Mammary epithelial cell (primary cell): ENCODE measurements around the gene MMP28.

Experiments used
- CTCF ChIP-seq, 2 donors: IDR thresholded peaks in 1 of 2; conservative IDR thresholded peaks in 1 of 2; 2 replicates each; pipeline ENCODE4 v1.5.1; 2011 to 2012; ENCODE audit warnings: inconsistent platforms in 2 of 2, low read length in 2 of 2, mild to moderate bottlenecking in 2 of 2, control low read depth in 1 of 2, low read depth in 1 of 2; ENCODE audit not compliant: insufficient read depth in 1 of 2; ENCODE audit errors: extremely low read depth in 1 of 2
- EZH2 ChIP-seq: IDR thresholded peaks from 2 replicates; pipeline ENCODE4 v1.6.1; 2012; ENCODE audit warnings: low read length, inconsistent platforms, borderline replicate concordance

- no peak for TF ChIP-seq CTCF (conservative IDR thresholded peaks at IDR 0.05 in 1 of 2, IDR thresholded peaks at IDR 0.05 in 1 of 2; ENCODE audit: extremely low read depth in 1 of 2, insufficient read depth in 1 of 2, low read depth in 1 of 2, low read length in 2 of 2)
- no peak for TF ChIP-seq EZH2
Measured at GRCh38 chr17:35799942-35800341, 4.5 kb upstream of the MMP28 start.
